Measurements from ENCODE around the gene ATXN7L2. TPM values are rescaled to one million over a fixed set of nuclear protein-coding genes. Genes with fewer than 3 reads are reported as not detected.
A peak's percentile ranks its signal among the peaks of the same experiment; 100 is the strongest.
"Not testable (repeated sequence)": the region's sequence is repeated elsewhere in the genome, so short reads cannot be mapped to it uniquely, and the experiment has no call there.

Gene ATXN7L2
- total RNA-seq, 2 donors from 2014 or later, result 14.5 to 15.3 TPM

DNA sequence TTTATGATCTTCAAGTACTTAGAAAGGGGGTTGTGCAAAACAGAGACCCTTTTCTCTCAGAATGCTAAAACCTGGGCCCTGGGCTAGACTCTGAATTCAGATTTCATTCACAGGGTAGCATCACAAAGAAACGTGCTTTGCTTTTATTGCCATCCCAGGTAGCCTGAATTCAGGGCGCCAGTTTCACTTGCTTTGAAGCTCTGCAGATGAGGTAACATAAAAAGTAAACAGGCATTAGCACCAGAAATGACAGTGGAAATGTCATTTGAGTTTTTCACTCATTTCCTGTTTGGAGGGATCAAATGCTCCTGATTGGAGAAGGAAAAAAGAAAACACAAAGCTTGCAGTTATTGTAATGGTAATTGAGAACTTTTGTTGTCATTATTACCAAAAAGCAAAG, 14.8 kb upstream of the ATXN7L2 start:
- H3K4me1 Mint-ChIP-seq, result no peaks in the 10 kb centered on the region
- H3K27ac Mint-ChIP-seq, result no peak overlapping the region
- H3K9me3 Mint-ChIP-seq, result no peaks in the 10 kb centered on the region
- H3K27me3 Mint-ChIP-seq, result peaks cover 43% of the 10 kb centered on the region
- no peak for ATAC-seq (replicated peaks)
- no peak overlapping the region for H3K4me3 Mint-ChIP-seq
- no peaks in the 10 kb centered on the region for H3K36me3 Mint-ChIP-seq (ENCODE audit: low read depth)

DNA sequence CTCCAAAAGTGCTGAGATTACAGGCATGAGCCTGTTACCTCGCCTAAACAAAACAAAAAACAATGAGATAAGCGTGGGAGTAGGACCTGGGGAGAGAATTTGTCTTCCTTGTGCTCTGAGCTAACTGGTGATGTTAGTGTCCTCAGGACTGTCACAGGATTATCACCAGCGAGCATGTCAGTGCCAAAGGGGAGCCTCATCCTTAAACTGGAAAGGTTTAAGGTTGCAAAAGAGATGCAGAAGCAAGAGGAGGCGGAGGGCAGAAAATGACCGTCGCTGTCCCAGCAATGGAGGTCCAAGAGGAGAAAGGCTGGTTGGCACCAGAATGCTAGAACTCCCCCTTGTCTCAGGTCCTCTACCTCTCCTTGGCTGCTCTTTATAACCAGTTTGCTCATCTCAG, 13.5 kb upstream of the ATXN7L2 start:
- H3K36me3 Mint-ChIP-seq (ENCODE audit: low read depth), result no peaks in the 10 kb centered on the region
- H3K4me1 Mint-ChIP-seq, result no peaks in the 10 kb centered on the region
- ATAC-seq (replicated peaks), result no peak
- H3K27me3 Mint-ChIP-seq, result peaks cover 31% of the 10 kb centered on the region
- H3K9me3 Mint-ChIP-seq, result no peaks in the 10 kb centered on the region
- no peak overlapping the region for H3K27ac Mint-ChIP-seq
- H3K4me3 Mint-ChIP-seq, result no peak overlapping the region

DNA sequence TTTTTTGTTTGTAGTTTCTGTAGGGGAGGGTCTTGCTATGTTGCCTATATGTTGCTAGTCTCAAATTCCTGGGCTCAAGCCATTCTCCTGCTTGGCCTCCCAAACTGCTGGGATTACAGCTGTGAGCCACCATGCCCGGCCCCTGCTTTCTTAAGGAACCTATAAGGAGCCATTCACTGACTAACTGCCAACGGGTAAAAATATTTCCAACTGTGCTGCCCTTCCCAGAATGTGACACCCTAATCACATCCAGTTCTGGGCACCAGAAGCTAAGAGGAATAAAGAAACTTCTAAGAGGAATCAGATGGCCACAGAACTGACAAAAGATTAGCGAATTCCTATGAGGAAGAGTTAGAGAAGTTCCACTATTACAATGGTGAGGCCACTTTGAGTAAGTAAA, 10.9 kb upstream of the ATXN7L2 start:
- Mint-ChIP-seq H3K27me3 (peaks cover 31% of the 10 kb centered on the region), H3K36me3 (ENCODE audit: low read depth) (no peaks in the 10 kb centered on the region), H3K4me1 (no peaks in the 10 kb centered on the region), H3K9me3 (no peaks in the 10 kb centered on the region), H3K27ac (no peak overlapping the region), H3K4me3 (no peak overlapping the region)
- ATAC-seq (replicated peaks), result no peak

DNA sequence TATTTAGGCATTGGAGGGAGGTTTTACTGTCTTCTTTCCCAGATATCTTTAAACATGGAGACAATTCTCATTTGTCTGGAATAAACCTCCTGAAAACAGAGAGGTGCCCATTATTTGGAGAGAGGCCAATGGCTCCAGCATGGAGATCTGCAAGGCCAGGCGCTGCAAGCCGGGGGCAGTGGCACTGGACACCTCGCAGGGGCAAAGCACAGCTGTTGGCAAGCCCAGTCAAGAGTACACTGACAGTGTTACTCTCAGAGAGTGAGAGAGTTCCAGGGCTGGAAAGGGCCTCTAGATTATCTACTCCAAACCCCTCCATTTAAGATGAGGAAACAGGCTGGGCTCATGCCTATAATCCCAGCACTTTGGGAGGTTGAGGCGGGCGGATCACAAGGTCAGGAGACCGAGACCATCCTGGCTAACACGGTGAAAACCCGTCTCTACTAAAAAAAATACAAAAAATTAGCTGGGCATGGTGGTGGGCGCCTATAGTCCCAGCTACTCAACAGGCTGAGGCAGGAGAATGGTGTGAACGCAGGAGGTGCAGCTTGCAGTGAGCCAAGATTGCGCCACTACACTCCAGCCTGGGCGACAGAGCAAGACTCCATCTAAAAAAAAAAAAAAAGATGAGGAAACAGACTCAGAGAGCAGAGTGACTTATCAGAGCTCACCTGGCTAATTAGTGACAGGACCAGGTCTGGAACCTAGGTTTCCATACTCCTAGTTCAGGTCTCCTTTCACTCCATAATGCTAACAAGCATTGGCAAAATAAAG, 10.2 kb upstream of the ATXN7L2 start:
- peaks cover 25% of the 10 kb centered on the region for H3K27me3 Mint-ChIP-seq
- H3K4me3 Mint-ChIP-seq; H3K27ac Mint-ChIP-seq; ATAC-seq (replicated peaks); H3K9me3 Mint-ChIP-seq; H3K36me3 Mint-ChIP-seq (ENCODE audit: low read depth); H3K4me1 Mint-ChIP-seq: not testable (repeated sequence)

DNA sequence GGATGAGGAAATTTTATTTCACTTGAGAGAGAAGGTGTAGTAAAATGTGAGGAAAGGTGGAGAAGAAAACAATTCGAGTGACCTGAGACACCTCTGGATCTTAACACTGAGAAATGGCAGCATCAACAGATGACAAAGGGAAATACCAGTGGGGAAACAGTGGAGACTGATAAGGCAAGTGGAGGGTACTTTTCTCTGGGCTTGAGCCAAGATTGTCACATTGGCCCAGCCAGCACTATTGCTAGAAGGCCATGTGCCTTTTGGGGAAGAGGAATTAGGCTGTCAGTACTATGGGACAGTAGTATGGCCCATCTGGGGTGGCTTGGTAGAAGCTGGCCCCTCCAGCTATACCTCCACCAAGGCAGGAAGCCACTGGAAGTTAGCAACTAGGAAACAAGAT, 9.0 kb upstream of the ATXN7L2 start:
- H3K9me3 Mint-ChIP-seq, result no peaks in the 10 kb centered on the region

DNA sequence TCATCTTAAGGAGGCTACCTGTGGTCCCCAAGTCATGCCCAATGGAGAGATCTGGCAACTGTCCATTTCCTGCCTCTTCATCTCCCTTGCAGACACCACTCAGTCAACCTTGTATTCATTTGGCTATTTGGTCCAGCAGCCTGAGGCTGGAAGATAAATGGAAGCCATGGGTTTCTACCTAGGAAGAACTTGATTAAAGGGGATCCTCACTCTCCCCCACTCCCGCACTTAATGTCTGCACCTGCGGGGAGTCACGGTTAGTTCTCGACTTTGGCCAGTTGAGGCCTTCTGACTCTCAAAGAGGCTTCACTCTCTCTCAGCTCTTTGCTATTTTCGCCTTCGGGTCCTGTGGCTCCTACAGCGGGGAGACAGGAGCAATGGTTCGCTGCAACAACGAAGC, 8.4 kb upstream of the ATXN7L2 start:
- no peak overlapping the region for H3K4me3 Mint-ChIP-seq
- H3K27me3 Mint-ChIP-seq, result peaks cover 25% of the 10 kb centered on the region
- peaks cover 6% of the 10 kb centered on the region for H3K4me1 Mint-ChIP-seq
- no peak for ATAC-seq (replicated peaks)
- no peak overlapping the region for H3K27ac Mint-ChIP-seq
- H3K36me3 Mint-ChIP-seq (ENCODE audit: low read depth), result no peaks in the 10 kb centered on the region
- H3K9me3 Mint-ChIP-seq, result no peaks in the 10 kb centered on the region

More for the DNA sequence above, 9.0 kb upstream of the ATXN7L2 start:
- Mint-ChIP-seq H3K27ac (no peak overlapping the region), H3K4me3 (no peak overlapping the region), H3K36me3 (ENCODE audit: low read depth) (no peaks in the 10 kb centered on the region), H3K4me1 (peaks cover 6% of the 10 kb centered on the region), H3K27me3 (peaks cover 25% of the 10 kb centered on the region)
- ATAC-seq (replicated peaks), result no peak

DNA sequence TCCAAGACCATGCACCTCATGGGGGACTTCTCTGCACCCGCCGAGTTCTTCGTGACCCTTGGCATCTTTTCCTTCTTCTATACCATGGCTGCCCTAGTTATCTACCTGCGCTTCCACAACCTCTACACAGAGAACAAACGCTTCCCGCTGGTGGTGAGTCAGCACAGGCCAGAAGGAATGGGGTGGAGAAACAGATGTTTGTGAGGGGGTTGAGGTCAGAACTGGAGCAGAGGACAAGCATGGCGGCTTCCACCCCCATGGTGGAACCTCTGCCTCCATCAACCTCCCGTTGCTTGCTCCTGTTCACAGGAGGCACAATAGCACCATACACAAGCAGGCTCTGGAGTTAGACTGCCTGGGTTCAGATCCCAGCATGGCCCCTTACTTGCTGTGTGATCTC, 6.9 kb upstream of the ATXN7L2 start:
- Mint-ChIP-seq H3K4me1 (peaks cover 6% of the 10 kb centered on the region), H3K36me3 (ENCODE audit: low read depth) (no peaks in the 10 kb centered on the region), H3K9me3 (no peaks in the 10 kb centered on the region), H3K4me3 (no peak overlapping the region), H3K27me3 (peaks cover 15% of the 10 kb centered on the region), H3K27ac (no peak overlapping the region)
- ATAC-seq (replicated peaks), result no peak

DNA sequence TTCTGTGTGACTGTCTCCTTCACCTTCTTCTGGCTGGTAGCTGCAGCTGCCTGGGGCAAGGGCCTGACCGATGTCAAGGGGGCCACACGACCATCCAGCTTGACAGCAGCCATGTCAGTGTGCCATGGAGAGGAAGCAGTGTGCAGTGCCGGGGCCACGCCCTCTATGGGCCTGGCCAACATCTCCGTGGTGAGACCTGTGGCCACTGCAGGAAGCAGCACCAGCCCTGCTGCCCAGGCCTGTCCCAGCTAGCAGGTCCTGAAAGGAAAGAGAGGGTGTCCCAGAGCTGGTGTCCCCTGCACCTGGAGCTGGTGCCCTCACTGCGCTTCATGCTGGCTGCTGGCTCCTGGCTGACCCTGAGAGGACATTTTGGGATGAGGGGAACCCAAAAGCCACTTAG, 5.9 kb upstream of the ATXN7L2 start:
- Mint-ChIP-seq H3K27ac (no peak overlapping the region), H3K4me1 (peaks cover 12% of the 10 kb centered on the region), H3K36me3 (ENCODE audit: low read depth) (no peaks in the 10 kb centered on the region), H3K9me3 (no peaks in the 10 kb centered on the region), H3K4me3 (no peak overlapping the region), H3K27me3 (peaks cover 14% of the 10 kb centered on the region)
- ATAC-seq (replicated peaks), result no peak

DNA sequence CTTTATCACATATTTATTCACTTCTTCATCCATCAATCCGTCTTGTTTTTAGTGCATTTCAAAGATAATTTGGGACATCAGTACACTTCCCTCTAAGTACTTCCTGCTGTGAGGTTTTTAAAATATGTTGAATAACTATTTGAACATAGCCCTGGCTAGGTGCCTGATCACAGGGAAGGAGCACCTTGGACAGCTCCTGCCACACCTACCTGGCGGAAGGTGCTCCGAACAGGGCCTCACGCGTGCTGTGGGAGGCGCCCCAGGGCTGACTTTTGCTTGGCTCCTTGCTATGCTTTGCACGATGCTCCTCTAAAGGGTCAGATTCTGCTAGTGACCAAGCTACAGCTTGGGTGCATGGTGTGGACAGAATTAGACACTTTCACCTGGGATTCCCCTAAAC, 4.9 kb upstream of the ATXN7L2 start:
- Mint-ChIP-seq H3K4me1 (peaks cover 14% of the 10 kb centered on the region), H3K4me3 (no peak overlapping the region), H3K27ac (no peak overlapping the region), H3K9me3 (no peaks in the 10 kb centered on the region), H3K27me3 (peaks cover 10% of the 10 kb centered on the region), H3K36me3 (ENCODE audit: low read depth) (no peaks in the 10 kb centered on the region)
- ATAC-seq (replicated peaks), result no peak

DNA sequence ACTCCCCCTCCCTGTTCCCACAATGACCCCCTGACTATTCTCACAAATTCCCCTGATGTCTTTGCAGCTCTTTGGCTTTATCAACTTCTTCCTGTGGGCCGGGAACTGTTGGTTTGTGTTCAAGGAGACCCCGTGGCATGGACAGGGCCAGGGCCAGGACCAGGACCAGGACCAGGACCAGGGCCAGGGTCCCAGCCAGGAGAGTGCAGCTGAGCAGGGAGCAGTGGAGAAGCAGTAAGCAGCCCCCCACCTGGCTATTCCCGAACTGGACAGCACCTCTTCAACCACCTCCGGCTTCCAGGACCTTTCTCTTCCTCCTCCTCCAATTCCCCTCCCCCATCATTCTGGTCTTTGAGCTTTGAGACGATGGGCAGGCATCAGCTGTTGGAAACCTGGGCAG, 4.4 kb upstream of the ATXN7L2 start:
- H3K4me1 Mint-ChIP-seq, result peaks cover 14% of the 10 kb centered on the region
- no peak for ATAC-seq (replicated peaks)
- peak overlapping the region; percentile 43 for H3K27ac Mint-ChIP-seq
- peaks cover 10% of the 10 kb centered on the region for H3K27me3 Mint-ChIP-seq
- H3K4me3 Mint-ChIP-seq, result no peak overlapping the region
- H3K36me3 Mint-ChIP-seq (ENCODE audit: low read depth), result no peaks in the 10 kb centered on the region
- no peaks in the 10 kb centered on the region for H3K9me3 Mint-ChIP-seq

DNA sequence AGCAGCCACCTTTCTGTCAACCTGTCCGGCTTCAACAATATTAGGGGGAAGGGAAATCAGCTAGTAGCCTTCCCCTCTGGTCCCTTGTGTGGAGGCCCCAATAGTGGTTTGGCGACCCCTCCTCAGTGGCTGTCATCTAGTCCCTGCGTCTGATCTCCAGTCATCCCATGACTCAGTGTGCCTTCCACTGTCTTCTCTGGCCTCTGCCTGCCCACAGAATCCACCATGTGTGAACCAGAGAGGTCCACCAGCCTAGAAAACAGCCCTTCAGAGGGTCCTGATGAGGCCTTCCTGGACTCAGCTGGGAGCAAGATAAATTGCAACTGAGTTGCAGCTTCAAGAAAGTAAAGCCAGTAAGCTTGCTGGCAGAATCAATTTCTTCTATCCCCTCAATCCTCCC, 3.8 kb upstream of the ATXN7L2 start:
- ATAC-seq (replicated peaks), result no peak
- H3K27ac Mint-ChIP-seq, result peak overlapping the region; percentile 43
- no peaks in the 10 kb centered on the region for H3K9me3 Mint-ChIP-seq
- H3K4me3 Mint-ChIP-seq, result no peak overlapping the region
- peaks cover 16% of the 10 kb centered on the region for H3K4me1 Mint-ChIP-seq
- no peaks in the 10 kb centered on the region for H3K36me3 Mint-ChIP-seq (ENCODE audit: low read depth)
- H3K27me3 Mint-ChIP-seq, result peaks cover 10% of the 10 kb centered on the region

DNA sequence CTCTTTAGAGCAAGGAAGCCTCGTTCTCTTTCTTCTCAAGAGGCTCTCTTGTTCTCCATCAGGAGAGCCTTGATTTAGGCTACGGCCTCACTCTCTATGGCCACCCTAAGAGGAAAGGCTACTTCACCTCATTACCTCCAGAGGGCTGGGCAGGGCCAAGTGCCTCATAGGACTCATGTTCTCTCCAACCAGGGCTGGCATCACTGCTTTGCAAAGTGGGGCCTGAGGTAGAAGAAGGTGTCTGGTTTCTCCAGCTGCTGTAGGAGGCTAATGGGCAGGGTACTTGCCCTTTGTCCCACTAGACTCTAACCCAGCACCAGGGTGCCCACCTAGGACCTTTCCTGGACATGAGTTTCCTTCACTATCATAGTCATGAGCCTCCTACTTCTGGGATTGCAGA, 2.1 kb upstream of the ATXN7L2 start:
- Mint-ChIP-seq H3K4me1 (peaks cover 28% of the 10 kb centered on the region), H3K36me3 (ENCODE audit: low read depth) (peaks cover 7% of the 10 kb centered on the region), H3K4me3 (no peak overlapping the region), H3K27ac (no peak overlapping the region), H3K27me3 (no peaks in the 10 kb centered on the region), H3K9me3 (no peaks in the 10 kb centered on the region)
- no peak for ATAC-seq (replicated peaks)

DNA sequence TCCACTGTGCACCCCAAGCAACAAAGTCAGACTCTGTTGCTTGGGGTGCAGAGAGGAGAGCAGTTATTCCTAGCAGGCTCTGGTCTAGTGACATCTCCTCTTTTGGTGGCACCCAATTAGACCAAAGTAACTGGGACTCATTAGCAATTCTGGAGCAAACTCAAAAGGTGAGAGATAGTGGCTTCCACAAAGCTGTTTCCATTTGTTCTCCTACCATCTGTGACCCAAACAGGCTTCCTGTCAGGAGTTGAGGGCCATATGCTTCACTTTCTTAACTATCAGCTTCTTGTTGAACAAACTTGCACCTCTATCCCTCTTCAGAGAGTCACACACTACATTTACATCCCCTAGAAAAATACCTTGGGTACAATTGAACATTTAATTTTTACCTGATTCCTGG, 1.5 kb upstream of the ATXN7L2 start:
- Mint-ChIP-seq H3K27ac (peak overlapping the region; percentile 92), H3K27me3 (no peaks in the 10 kb centered on the region), H3K36me3 (ENCODE audit: low read depth) (peaks cover 10% of the 10 kb centered on the region), H3K9me3 (no peaks in the 10 kb centered on the region), H3K4me3 (peak overlapping the region; percentile 91), H3K4me1 (peaks cover 29% of the 10 kb centered on the region)
- no peak for ATAC-seq (replicated peaks)

DNA sequence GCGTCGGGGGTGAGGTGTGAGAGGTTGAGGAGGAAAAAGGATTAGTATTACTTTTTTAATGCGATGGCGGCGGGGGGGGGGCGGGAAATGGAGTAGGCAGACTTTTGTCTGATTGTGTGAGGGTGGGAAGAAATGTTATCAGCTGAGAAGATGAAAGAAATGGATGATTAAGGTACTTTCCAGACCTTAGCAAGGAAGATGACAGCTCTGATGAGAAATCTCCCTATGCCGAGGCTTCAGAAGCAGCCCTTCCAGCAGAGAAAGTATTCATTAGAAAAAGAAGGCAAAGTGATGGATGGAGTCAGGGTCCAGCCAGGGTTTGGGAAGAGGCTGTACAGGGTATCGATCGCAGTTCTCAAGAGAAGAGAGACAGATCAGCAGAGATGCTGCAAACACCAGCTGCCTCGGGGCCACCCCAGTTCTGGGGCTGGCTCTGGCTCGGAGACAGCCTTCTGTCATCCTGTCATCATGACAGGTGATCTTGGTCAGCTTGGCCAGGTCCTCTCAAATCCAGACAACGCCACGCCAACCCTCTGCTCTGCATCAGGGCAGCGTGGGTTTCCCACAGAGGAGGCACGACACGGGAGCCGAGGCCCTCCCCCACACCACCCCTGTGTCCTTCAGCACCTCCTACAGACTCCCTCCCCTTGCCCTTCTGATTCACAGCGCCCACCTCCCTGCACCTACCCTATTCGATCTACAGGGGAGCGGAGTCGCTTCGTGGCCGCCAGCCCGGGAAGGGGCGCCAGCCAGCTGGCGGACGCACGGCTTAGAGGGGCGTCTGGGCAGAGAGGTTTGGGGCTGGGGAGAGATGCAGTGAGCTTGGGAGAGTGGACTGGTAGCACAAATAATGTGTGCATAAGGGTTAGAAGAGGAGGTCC, 674 bp upstream of the ATXN7L2 start:
- Mint-ChIP-seq H3K4me3 (peak overlapping the region; percentile 91), H3K9me3 (no peaks in the 10 kb centered on the region), H3K27me3 (no peaks in the 10 kb centered on the region), H3K36me3 (ENCODE audit: low read depth) (peaks cover 17% of the 10 kb centered on the region), H3K4me1 (peaks cover 29% of the 10 kb centered on the region), H3K27ac (peak overlapping the region; percentile 92)
- peak; percentile 51 for ATAC-seq (replicated peaks)

DNA sequence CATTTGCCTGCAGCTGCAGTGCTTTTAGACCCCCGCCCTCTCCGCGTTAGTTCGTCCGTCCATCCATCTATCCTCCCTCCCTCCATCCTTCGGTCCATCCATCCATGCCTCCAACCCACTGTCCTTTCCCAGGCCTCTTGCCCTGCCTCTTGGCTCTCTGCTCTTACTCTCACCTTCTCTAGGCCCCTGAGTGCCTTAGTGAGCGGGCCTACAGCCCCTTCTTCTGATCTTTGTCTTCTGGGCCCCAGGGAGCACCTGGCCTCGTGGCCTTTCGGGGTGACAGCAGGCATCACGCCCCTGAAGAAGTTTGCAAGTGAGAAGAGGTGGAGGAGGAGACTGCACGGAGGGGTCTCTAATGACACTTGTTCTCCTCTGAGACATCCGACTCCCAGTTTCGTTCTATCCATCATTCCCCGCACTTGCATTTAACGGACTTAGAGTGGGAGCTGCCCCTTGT, 842 bp downstream of the ATXN7L2 start:
- Mint-ChIP-seq H3K4me1 (peaks cover 24% of the 10 kb centered on the region), H3K9me3 (no peaks in the 10 kb centered on the region), H3K27ac (peak overlapping the region; percentile 87), H3K27me3 (no peaks in the 10 kb centered on the region), H3K4me3 (peak overlapping the region; percentile 91), H3K36me3 (ENCODE audit: low read depth) (peaks cover 31% of the 10 kb centered on the region)
- no peak for ATAC-seq (replicated peaks)
